Psoas muscle (tissue), 8 donors: Measurements from ENCODE around the gene ZNF554. TPM values are rescaled to one million over a fixed set of nuclear protein-coding genes. Genes with fewer than 3 reads are reported as not detected.

ENCODE experiments used
- ATAC-seq, 4 donors: fragments of 200-7000 bp; cut with Tn5 transposase; one replicate each; pipeline ENCODE4 v1.9.1; 2020; ENCODE audit warnings: moderate library complexity in 3 of 4, mild to moderate bottlenecking in 2 of 4
- DNase-seq, 2 donors: peaks; one replicate each; pipeline ENCODE4 v3.0.0-alpha.2; 2020
- H3K27ac ChIP-seq: fragments of 200-600 bp; one replicate; pipeline ENCODE4 v1.8.0; 2022
- H3K27me3 ChIP-seq, 3 donors: fragments of 200-600 bp in 1 of 3; one replicate each; pipeline versions ENCODE4 v1.6.1 to v1.8.0; 2013 to 2022; ENCODE audit warnings: low read length in 2 of 3, mild to moderate bottlenecking in 2 of 3, moderate library complexity in 1 of 3; ENCODE audit not compliant: insufficient read depth in 3 of 3
- H3K36me3 ChIP-seq, 2 donors: fragments of 200-600 bp in 1 of 2; one replicate each; pipeline versions ENCODE4 v1.6.1 to v1.8.0; 2013 to 2022; ENCODE audit warnings: low read depth in 1 of 2, mild to moderate bottlenecking in 1 of 2, moderate library complexity in 1 of 2; ENCODE audit not compliant: insufficient read depth in 1 of 2
- H3K4me1 ChIP-seq: fragments of 200-600 bp; one replicate; pipeline ENCODE4 v1.8.0; 2022
- H3K4me3 ChIP-seq: fragments of 200-600 bp; one replicate; pipeline ENCODE4 v1.8.0; 2022; ENCODE audit warnings: mild to moderate bottlenecking
- H3K9me3 ChIP-seq: fragments of 200-600 bp; one replicate; pipeline ENCODE4 v1.8.0; 2022
- CTCF ChIP-seq: fragments of 200-600 bp; IDR thresholded peaks from one replicate; pipeline ENCODE4 v1.8.0; 2022; ENCODE audit warnings: antibody characterized with exemption
- WGBS, 3 donors: extraction: QIAGEN DNeasy Blood & Tissue Kit; methylation state at CpG; one replicate each; pipeline versions ENCODE4 v1.1.6 to v1.1.7; 2013; 5-methylcytosine and 5-hydroxymethylcytosine counted together
- intact Hi-C, 2 donors: fragments of 100-400 bp; cut with DNase I; formaldehyde crosslinking; loops; one replicate each; pipeline versions ENCODE4 v1.11.0 to v1.14.2; 2022
- polyA plus RNA-seq, 3 donors: library from polyadenylated mRNA; stranded (reverse); fragments of 200-250 nt; gene quantifications; one replicate each; pipeline ENCODE4 v1.2.3, GENCODE V29; 2013
- total RNA-seq, 4 donors: library from RNA; stranded (reverse); fragmentation: NEBNext Ultra II Directional in 2 of 4; extraction: Animal tissue kit (Norgen Biotek cat#: 25700) in 2 of 4; gene quantifications; one replicate each; pipeline versions ENCODE4 v1.2.1 to v1.2.4, GENCODE V29; 2021 to 2023
- donor health status: healthy with polysubstance abuse.
- donor health status: DM: no; HTN: no; CAD: no; lungs with moderate emphysema.
- donor health status: Bipolar disorder and iron deficiency.
- donor health status: healthy.
- donor health status: DM: yes; HTN: yes; CAD: no.
- donor health status: DM: no; HTN: no; CAD: no.
- donor health status: DM: no; HTN: no; CAD: no.
- donor health status: DM: yes; HTN: yes; CAD: no.

Gene ZNF554
- total and polyA plus RNA-seq, 7 donors: 1.8 to 6.5 (median 4.0) TPM

- H3K36me3 ChIP-seq: peaks cover 0 to 52% of the 10 kb centered on the region in 2 donors
- peak; percentile 15 to 82 (median 72) for ATAC-seq
- H3K27me3 ChIP-seq: no peaks in the 10 kb centered on the region
- no peak for DNase-seq
- no peaks in the 10 kb centered on the region for H3K4me1 ChIP-seq
- intact Hi-C loops: no loop called here
- H3K4me3 ChIP-seq: no peak overlapping the region
- H3K27ac ChIP-seq: no peak overlapping the region
- no peaks in the 10 kb centered on the region for H3K9me3 ChIP-seq
- 72 to 80% (median 76%) methylated on average over 25 to 34 of the region's 34 CpGs for WGBS, 3 donors
- no peak for TF ChIP-seq CTCF
Observed at GRCh38 chr19:2811735-2812413, 7.8 kb upstream of the ZNF554 start.

- ATAC-seq (peak in 1 of 4 donors; percentile 5), DNase-seq (no peak)
- Histone ChIP-seq H3K27ac (no peak overlapping the region), H3K4me3 (no peak overlapping the region), H3K4me1 (no peaks in the 10 kb centered on the region), H3K9me3 (no peaks in the 10 kb centered on the region), H3K36me3 (peaks cover 0 to 47% of the 10 kb centered on the region in 2 donors), H3K27me3 (no peaks in the 10 kb centered on the region)
- no peak for TF ChIP-seq CTCF
- WGBS, 3 donors: 92 to 93% (median 93%) methylated on average over 34 to 37 of the region's 37 CpGs
- intact Hi-C loops: no loop called here
Observed at GRCh38 chr19:2812414-2813234, 7.0 kb upstream of the ZNF554 start.

- no peak for TF ChIP-seq CTCF
- H3K27me3 ChIP-seq: no peaks in the 10 kb centered on the region
- no peaks in the 10 kb centered on the region for H3K9me3 ChIP-seq
- DNase-seq (no peak), ATAC-seq (no peak)
- WGBS, 3 donors: 82 to 85% (median 83%) methylated on average over 31 to 35 of the region's 35 CpGs
- intact Hi-C loops: no loop called here
- no peaks in the 10 kb centered on the region for H3K4me1 ChIP-seq
- H3K27ac ChIP-seq: no peak overlapping the region
- no peak overlapping the region for H3K4me3 ChIP-seq
- H3K36me3 ChIP-seq: peaks cover 0 to 38% of the 10 kb centered on the region in 2 donors
Observed at GRCh38 chr19:2813235-2814160, 6.2 kb upstream of the ZNF554 start.

GRCh38 chr19:2814426-2814825 is 5.2 kb upstream of the ZNF554 start:
- TF ChIP-seq CTCF: no peak
- WGBS, 3 donors: 59 to 70% (median 68%) methylated on average over 11 of the region's 11 CpGs
- Histone ChIP-seq H3K4me3 (no peak overlapping the region), H3K4me1 (no peaks in the 10 kb centered on the region), H3K36me3 (peaks cover 0 to 29% of the 10 kb centered on the region in 2 donors), H3K27ac (no peak overlapping the region), H3K9me3 (no peaks in the 10 kb centered on the region), H3K27me3 (no peaks in the 10 kb centered on the region)
- intact Hi-C loops: no loop called here
- ATAC-seq: peak in 1 of 4 donors; percentile 12
- no peak for DNase-seq
